Fibroblast of the conjunctiva (primary cell): ENCODE results near the gene ITGAL.
"Not testable (repeated sequence)": the region's sequence is repeated elsewhere in the genome, so short reads cannot be mapped to it uniquely, and the experiment has no call there.

Experiments
- DNase-seq: peaks from one replicate; pipeline ENCODE4 v3.0.0-alpha.2; 2010; ENCODE audit warnings: low read depth

ITGAL gene

DNA sequence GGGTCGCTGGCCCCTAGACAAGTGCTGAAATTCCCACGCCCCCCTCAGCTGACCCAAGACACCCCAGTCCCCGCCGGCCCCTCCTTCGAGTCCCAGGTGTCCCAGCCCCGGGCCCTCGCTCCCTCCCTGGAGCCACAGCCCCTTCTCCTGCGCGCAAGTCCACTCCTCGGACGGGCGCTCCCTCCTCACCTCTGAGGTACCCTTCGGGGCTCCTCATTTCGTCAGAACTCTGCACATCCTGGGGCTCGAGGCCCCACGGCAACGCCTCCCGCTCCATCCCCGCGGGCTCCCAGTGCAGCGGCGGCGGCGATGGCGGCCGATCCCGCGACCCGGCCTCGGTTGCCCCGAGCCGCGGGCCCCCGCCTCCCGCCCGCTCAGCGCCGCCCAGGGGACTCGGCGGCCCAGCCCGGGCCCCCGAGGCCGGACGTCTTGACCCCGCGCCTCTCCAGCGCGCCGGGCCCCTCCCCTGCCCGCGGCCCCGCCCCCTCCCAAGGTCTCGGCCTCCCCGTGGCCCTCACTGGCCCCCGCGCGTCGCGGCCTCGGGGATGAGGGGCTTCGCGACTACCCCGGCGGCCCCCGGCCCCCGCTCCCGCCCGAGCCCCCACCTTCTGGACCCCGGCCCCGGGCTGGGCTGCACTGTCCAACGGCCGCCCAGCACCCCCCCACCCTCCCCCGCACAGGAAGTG is 53.7 kb downstream of the ITGAL start, which contains the start of gene ZNF768:
Gene ZNF768 (minus strand): TSS at position 430 of the 686 bp plus-strand sequence. CDS start 153 bp downstream, at position 277.
- DNase-seq, result no peak

DNA sequence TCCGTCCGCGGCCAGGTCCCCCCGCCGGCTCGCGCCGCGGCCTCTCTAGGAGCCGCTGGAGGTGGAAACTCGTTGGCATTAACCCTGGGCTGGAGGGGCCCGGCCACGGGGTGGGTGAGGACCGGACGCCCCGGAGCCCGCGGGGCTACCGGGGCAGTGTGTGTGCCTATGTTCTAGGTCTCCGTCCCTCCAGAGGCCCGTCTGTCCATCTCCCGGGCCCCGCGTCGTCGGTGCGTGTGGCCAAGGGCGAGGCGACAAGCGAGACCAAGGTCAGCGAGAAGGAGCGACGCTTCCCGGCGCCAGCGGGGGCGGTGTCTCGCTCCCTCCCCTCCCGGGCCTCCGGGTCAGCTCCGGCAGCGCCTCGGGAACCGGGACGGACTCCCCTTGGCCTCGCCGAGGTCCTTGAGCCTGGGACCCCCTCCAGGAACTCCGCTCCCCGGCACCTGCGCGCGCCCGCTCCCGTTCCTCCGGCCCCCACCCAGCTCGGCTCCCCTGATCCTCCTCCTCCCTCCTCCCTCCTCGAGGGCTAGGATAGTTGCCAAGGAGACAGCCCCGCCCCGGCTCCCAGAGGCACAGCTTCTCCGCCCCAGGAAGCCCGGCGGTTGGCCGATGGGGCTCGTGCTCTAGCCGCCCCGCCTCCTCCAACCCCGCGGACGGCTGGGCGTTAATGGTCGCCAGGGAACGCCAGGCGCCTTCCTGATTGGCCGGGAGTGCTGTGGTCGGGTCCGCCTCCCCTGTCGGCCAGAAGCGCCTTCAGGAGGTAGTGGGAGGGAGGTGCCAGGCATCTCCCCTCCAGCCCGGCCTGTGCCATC is 54.5 kb downstream of the ITGAL start:
- DNase-seq, result peak; percentile 96

DNA sequence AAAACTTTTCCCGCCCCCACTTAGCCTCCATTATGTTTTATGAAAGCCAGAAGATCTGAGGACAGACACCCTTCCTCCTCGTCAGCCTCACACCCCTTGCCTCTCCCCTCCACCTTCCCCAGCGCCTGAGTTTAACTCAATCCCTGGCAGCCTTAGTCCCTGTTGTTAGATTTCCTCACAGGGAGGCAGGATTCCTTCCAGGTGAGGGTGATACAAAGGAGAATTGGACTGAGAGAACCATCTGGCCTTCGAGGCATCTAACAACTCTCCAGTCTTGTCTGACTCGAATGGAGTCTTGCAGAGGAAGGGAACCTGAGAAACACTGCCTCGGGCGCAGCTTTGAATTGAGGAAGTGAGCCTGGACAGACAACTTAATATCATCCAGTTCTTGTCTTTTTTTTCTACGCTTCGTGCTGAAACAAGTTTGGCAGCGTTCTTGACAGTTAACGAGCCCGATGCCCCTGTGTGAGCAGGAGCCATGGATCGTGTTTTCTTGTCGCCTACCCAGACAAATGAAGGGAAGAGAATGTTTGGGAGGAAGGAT is 55.2 kb downstream of the ITGAL start:
- no peak for DNase-seq

DNA sequence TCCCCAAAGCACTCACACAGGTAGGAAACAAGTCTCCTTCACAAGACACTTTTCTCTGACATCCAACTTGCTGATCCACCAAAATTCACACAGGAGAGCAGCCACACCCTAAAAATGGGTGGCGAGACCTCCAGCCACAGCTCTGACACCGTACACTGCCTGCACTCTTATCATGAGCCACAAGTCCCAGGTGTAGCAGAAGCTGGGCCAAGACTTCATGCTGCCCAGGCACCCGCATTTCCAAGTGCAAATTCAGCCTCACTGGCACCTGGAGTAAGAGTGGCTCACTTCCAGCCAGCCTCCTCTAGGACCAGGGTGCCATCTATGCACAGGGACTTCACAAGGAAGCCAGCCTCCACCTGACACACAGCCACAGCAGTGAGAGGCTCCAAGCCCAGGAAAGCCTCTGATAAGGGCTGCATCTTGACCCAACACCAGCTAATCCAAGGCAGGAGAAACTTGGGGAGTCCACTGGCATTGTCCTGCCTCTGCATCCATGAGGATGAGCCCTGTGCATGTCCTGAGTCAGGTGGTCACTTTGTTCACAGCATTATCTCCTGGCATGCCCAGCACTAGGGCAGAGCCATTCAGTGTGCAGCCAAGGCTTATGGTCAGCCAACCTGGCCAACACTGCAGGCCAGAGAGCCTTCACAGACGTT is 56.4 kb downstream of the ITGAL start:
- DNase-seq, result no peak

DNA sequence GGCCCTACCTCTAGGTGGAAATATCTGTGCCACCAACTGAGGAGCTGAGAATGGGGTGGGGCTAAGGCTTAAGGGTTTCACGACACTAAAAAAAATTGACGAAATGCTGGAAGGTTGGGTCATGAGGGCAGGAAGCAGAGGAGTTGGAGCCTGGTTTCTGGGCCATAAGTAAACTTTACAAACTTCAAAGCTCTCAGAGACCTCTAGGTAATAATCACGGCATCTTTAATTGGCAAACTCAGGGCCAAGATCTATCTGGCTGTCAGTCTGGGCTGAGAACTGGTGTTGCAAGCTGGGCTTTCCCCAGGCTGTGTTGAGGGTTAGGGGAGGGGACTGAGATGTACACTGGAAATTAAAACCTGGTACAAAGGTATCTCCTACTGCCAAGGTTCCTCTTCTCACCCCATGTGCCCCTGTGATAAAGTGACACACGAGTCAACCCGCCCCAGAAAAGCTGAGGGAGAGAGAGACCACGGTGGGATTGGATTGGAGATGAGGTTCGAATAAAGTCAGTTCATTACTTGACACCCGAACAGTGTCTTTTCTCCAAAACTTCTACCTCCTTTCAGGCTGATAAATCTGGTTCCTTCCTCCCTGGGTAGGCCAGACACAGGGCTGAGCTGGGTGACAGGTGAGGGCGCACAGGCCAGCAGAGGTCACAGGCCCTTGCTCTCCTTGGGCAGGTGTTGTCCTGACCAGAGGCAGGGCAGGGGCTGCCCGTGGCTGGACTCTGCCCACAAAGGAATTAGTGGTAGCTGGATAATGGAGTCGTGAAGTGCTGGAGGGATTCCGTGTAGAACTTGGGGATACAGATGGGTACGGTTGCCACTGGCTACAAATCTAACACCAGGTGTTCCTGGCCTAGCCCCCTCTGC is 57.9 kb downstream of the ITGAL start:
- DNase-seq, result no peak

DNA sequence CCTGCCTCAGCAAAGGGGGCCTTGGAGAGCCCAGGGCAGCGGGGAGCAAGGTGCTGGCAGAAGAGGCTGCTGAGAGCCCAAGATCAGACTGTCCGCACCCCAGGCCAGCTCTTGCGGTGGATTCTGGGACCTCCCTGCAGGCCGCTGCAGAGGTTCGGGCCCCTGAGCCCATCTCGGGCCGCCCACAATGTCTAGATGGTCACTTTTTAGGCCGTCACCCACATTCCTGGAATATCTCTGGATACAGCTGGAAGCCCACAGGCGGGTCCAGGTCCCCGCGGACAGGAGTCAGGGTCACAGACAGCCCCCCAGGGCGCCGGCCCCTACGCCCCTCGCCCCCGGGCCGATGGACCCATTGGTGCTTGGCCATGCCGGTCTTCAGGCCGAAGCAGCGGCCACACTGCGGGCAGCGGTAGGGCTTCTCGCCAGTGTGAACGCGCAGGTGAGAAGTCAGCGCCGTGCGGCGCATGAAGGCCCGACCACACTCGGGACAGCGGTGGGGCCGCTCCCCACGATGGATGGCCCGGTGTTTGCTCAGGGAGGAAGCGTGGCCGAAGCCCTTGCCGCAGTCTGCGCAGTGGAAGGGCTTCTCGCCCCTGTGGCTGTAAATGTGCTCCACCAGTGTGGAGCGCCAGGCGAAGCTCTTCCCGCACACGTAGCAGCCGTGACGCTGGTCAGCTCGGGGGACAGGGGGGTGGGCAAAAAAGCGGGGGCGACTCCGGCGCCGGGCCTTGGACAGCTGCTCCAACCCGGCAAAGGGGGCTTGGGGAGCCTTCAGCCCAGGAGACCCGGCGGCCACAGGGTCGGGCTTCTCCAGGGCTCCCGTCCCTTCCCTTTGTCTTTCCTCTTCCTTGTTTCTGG is 60.0 kb downstream of the ITGAL start:
- DNase-seq, result no peak

DNA sequence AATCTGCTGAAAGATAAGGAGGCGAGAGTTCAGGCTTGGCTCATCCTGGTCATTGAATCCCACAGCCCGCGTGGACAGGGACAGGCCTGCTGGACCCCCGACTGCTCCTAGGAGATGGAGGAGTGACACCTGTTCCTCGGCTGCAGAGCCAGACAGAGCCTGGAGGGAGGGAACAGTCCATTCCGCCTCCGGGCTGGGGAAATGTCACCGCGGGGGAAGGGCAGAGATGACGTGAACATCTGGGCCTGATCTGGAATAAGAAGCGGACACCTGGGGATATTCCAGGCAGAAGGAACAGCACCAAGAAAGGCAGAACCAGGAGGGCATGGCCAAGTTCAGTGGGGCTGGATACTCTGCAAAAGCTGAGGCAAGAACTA is 60.6 kb downstream of the ITGAL start:
- no peak for DNase-seq

DNA sequence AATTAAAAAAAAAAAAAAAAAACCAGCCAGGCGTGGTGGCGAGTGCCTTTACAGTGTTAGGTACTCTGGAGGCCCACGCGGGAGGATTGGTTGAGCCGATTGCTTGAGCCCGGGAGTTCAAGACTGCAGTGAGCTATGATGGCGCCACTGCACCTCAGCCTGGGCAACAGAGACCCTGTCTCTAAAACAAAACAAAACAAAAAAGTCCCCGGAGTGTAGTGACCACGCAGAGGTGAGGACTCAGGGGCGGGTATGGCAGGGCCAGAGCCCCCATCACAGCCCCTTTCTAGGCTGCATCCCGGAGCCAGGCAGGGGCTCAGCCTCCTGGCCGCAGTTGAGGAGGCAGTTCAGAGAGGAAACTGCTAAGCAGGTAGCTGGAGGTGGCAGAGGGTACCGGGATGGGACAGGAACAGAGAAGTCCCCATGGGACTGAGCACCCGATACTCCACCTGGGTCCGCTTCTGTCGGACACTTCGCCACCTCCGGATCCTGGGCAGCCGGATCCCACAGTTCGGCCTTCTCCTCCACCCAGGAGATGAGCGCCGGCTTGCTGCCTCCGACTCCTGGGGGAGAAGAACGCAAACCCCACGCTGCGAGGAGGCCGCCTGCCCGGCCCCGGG is 61.3 kb downstream of the ITGAL start:
- DNase-seq, result no peak

DNA sequence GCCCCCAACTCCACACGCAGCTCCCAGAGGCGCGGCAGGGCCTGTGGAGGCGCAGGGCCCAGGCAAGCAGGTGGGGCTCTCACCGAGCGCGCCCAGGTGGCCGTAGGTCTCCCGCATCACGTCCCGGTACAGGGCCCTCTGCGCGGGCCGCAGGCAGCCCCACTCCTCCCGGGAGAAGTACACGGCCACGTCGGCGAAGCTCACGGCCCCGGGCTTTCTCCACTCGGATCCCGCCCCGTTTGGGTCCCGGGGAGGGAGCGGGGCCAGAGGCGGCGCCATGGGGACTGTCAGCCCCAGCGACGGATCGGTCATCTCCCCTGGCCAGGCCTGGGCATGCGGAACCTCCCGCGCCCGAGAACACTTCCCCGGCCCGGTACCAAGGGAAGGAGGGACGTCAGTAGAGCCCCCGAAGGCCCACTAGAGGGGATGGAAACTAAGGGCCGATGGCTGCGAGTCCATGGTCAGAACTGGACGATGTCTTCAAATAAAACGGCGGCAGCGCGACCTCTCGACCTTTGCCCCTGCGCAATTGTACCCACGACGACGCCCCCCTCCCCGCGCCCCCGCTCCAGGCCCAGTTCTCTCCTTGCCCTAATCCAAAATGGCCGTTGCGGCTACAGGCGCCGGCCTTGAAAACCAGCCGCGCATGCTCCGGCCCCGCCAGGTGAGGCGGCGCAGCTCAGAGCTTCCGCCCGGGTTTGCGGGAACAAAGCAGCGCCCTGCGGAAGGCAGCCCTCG is 62.0 kb downstream of the ITGAL start, which contains the start of gene ZNF747:
Gene ZNF747 (minus strand): TSS at position 491 of the 738 bp plus-strand sequence. CDS start 179 bp downstream, at position 312.
- peak; percentile 63 for DNase-seq

DNA sequence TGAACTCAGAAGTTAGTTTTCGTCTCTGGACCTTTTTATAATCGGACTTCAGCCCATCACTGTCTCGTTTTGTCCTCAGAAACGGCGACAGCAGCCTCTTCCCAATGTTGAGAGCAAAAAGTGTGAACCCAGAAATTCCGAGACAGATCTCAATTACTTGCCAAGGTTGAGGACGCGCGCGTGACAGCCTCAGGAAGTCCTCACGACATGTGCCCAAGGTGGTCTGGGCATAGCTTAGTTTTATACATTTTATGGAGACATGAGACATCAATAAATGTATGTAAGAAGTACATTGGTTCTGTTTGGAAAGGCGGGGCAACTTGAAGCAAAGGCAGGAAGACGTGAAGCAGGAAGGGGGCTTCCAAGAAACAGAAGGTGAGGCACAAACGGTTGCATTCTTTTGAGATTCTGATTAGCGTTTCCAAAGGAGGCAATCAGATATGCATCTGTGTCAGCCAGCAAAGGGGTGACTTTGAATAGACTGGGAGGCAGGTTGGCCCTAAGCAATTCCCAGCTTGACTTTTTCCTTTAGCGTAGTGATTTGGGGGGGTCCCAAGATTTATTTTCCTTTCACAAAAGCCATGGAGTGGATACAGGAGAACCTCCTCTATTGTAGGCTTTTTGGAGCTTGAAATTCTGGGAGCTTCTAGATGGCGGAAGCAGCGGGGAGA is 62.7 kb downstream of the ITGAL start:
- DNase-seq, result no peak

DNA sequence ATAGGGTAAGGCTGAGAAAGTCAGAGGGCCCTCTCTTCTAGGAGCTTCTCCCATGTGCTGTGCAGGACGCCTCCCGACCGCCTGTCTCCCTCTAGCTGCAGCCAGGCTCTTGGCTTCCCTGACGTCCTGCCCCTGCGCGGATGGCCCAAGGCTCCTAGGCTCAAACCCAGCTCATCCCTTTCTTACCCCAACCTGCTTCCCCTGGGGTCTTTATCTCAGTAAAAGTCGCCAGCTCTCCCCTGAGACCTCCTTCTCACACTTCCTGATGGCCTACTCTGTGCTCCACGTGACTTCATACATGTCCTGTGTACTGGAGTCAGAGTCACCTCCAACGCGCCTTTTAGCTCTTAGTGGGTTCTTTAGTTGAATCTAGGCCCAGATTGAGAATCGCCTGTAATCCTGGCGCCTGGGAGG is 63.2 kb downstream of the ITGAL start:
- peak; percentile 62 for DNase-seq

DNA sequence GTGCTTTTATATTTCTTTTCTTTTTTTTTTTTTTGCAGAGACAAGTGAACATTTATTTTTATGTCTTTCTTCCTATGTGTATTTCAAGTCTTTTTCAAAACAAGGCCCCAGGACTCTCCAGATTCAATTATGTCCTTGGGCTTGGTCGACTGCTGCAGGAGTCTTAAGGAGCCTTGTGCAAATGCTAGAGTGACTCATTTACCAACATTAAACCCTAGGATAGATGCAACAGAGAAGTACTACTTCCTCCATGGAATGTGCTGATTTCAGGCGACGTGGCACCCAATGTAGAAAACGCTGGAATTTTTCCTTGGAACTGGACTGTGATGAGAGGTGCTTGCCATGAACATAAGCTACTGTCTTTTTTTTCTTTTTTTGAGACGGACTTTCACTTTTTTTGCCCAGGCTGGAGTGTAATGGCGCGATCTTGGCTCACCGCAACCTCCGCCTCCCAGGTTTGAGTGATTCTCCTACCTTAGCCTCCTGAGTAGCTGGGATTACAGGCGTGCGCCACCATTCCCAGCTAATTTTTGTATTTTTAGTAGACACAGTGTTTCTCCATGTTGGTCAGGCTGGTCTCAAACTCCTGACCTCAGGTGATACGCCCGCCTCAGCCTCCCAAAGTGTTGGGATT is 64.0 kb downstream of the ITGAL start:
- DNase-seq, result not testable (repeated sequence)

DNA sequence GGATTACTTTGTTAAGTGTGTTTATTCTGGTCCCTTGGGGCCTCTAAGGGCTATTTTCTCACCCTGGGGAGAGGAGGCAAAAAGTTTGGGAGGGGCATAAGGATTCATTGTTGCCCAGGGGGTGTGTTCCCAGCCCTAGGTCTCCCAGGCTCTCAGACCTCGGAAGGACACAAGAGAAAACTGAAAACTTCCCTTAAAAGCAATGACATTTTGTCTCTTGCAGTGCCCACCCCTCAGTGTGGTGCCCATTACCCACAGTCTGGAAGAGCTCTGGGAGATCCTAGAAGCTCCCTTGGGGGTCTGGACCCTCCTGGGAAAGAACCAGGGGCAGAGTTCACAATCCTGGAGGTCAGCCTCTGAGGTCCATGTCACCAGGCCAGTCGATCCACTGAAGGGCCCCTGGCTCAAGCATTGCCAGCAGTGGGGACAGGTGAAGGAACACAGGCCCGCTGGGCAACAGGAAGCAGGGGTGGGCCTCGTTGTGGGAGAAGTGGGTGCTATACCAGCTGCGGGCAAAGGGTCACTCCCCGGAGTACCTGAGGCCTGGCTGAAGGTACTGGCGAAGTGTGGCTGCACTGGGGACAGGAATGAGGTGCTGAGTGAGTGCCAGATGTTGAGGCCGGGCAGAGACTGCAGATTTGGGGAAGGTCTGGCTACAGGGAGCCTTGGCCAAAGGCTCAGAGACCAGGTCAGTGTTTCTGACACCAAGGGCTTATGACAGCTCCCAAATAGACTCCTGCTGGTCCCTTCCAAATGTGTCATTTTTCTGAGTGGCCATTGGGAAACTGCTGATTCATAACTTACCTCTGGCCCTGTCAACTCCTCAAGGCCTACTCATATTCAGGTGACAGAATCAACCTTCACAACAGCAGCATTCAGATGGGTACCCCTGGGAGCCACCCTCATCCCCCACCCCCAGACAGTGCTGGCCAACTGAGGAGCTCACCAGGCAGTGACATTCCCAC is 66.7 kb downstream of the ITGAL start:
- DNase-seq, result no peak

DNA sequence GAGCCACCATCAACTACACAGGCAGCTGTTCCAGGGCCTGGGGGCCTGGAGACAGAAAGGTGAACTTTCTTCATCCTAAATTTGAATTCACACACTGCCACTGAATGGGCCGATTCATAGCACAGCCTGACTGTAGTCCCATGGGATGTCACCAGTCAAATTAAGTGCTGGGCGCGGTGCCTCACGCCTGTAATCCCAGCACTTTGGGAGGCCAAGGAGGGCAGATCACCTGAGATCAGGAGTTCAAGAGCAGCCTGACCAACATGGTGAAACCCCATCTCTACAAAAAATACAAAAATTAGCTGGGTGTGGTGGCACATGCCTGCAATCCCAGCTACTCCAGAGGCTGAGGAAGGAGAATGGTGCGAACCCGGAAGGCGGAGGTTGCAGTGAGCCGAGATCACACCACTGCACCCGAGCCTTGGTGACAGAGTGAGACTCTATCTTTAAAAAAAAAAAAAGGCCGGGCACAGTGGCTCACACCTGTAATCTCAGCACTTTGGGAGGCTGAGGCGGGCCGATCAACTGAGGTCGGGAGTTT is 67.5 kb downstream of the ITGAL start:
- DNase-seq, result not testable (repeated sequence)

DNA sequence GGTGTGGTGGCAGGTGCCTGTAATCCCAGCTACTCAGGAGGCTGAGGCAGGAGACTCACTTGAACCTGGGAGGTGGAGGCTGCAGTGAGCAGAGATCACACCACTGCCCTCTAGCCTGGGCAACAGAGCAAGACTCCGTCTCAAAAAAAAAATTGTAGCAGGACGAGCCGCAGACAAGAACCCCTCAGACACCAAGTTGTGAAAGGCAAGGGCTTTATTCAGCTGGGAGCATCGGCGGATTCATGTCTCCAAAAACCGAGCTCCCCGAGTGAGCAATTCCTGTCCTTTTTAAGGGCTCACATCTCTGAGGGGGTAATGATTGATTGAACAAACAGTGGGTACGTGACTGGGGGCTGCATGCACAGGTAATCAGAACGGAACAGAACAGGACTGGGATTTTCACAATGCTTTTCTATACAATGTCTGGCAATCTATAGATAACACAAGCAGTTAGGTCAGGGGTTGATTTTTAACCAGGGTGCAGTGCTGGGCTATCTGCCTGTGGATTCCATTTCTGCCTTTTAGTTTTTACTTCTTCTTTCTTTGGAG is 68.4 kb downstream of the ITGAL start:
- DNase-seq, result not testable (repeated sequence)
